Spleen (tissue), 7 donors: ENCODE results near the gene AASDH.

Experiments
- CTCF ChIP-seq, 11 experiments: fragments of 200-600 bp in 7 of 11; fragments of 450-650 bp in 4 of 11; sonication (generic) in 4 of 11; IDR thresholded peaks in 8 of 11; conservative IDR thresholded peaks in 3 of 11; 1 replicate in 7 of 11; 2 replicates in 4 of 11; pipeline versions ENCODE4 v1.4.0 to v1.8.0; 2016 to 2021; ENCODE audit warnings: antibody characterized with exemption in 11 of 11, inconsistent platforms in 4 of 11, mild to moderate bottlenecking in 1 of 11
- POLR2A ChIP-seq, 3 donors: fragments of 450-650 bp; IDR thresholded peaks; one replicate each; pipeline ENCODE4 v1.5.1; 2017; ENCODE audit warnings: antibody characterized with exemption in 3 of 3, mild to moderate bottlenecking in 1 of 3
- POLR2AphosphoS5 ChIP-seq, 3 donors: sonication (generic); formaldehyde crosslinking; IDR thresholded peaks; one replicate each; pipeline ENCODE4 v1.5.1; 2017; ENCODE audit warnings: antibody characterized with exemption in 3 of 3
- donor health status: DM: no; HTN: no; CAD: no; lungs with moderate emphysema.
- donor health status: DM: no; HTN: no; CAD: no.
- donor health status: DM: no; HTN: no; CAD: no.

- TF ChIP-seq CTCF (IDR thresholded peaks at IDR 0.05 in 8 of 11, conservative IDR thresholded peaks at IDR 0.05 in 3 of 11) (no peak), POLR2A (IDR thresholded peaks at IDR 0.05) (no peak), POLR2AphosphoS5 (IDR thresholded peaks at IDR 0.05) (no peak)
Observed at GRCh38 chr4:56315041-56315440, 72.2 kb downstream of the AASDH start.
